Body of pancreas (tissue), 4 donors: ENCODE data around the gene ZFX.

Source experiments
- POLR2A ChIP-seq, 3 donors: fragments of 450-650 bp; IDR thresholded peaks; one replicate each; pipeline ENCODE4 v1.6.1; 2016; ENCODE audit warnings: antibody characterized with exemption in 3 of 3, mild to moderate bottlenecking in 2 of 3
- TF ChIP-seq, protein P1 (sequence below), 7 experiments: fragments of 450-650 bp in 4 of 7; fragments of 200-600 bp in 3 of 7; sonication (generic) in 3 of 7; IDR thresholded peaks; one replicate each; pipeline ENCODE4 v1.5.1; 2016 to 2019; ENCODE audit warnings: antibody characterized with exemption in 7 of 7

DNA sequence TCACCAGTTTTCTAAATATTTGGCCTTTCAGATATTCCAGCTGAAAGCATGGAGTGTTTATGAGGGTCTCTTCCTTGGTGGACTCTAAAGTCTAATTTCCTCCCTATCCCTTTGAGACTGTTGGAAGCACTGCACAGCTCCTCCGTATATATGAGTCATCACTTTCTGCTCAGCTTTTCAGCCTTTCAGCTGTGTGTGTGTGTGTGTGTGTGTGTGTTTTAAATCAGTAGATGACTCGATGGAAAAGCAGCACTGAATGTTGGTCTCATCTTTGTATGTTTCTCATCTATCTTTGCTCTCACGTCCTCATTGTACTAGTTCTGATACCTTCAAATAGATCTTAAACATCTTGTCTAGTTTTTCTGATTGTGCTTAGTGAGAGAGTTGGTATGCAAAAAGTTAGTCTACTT lies 81.6 kb downstream of the ZFX start:
- TF ChIP-seq, protein P1, sequence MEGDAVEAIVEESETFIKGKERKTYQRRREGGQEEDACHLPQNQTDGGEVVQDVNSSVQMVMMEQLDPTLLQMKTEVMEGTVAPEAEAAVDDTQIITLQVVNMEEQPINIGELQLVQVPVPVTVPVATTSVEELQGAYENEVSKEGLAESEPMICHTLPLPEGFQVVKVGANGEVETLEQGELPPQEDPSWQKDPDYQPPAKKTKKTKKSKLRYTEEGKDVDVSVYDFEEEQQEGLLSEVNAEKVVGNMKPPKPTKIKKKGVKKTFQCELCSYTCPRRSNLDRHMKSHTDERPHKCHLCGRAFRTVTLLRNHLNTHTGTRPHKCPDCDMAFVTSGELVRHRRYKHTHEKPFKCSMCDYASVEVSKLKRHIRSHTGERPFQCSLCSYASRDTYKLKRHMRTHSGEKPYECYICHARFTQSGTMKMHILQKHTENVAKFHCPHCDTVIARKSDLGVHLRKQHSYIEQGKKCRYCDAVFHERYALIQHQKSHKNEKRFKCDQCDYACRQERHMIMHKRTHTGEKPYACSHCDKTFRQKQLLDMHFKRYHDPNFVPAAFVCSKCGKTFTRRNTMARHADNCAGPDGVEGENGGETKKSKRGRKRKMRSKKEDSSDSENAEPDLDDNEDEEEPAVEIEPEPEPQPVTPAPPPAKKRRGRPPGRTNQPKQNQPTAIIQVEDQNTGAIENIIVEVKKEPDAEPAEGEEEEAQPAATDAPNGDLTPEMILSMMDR (IDR thresholded peaks at IDR 0.05): no peak
- TF ChIP-seq POLR2A (IDR thresholded peaks at IDR 0.05): no peak
